Prostate gland (tissue), 2 donors: ENCODE measurements around the gene SLC25A21.

Experiments
- CTCF ChIP-seq, 4 experiments: fragments of 200-600 bp in 2 of 4; fragments of 450-650 bp in 2 of 4; sonication (generic) in 2 of 4; IDR thresholded peaks; 1 replicate in 3 of 4; 2 replicates in 1 of 4; pipeline ENCODE4 v1.5.1; 2016 to 2019; ENCODE audit warnings: antibody characterized with exemption in 4 of 4, mild to moderate bottlenecking in 2 of 4, moderate library complexity in 2 of 4
- POLR2A ChIP-seq: fragments of 450-650 bp; IDR thresholded peaks from one replicate; pipeline ENCODE4 v1.6.1; 2016; ENCODE audit warnings: antibody characterized with exemption, mild to moderate bottlenecking

- no peak for TF ChIP-seq CTCF (IDR thresholded peaks at IDR 0.05)
- no peak for TF ChIP-seq POLR2A
These were observed 173.7 kb downstream of the SLC25A21 start for GRCh38 chr14:36998686-36999085.
